B cell (primary cell): ENCODE data around the gene MYOCD. TPM values are rescaled to one million over a fixed set of nuclear protein-coding genes. Genes with fewer than 3 reads are reported as not detected.

ENCODE experiments used
- ATAC-seq: fragments of 200-7000 bp; cut with Tn5 transposase; one replicate; pipeline ENCODE4 v1.10.0; 2021; ENCODE audit warnings: low read depth, mild to moderate bottlenecking, moderate number of reproducible peaks, moderate library complexity
- CTCF ChIA-PET: fragments of 350-600 bp; sonication (Branson Sonifier 250); formaldehyde crosslinking; loops from one replicate; lab custom pipeline; 2021; ENCODE audit warnings: antibody characterized with exemption, inconsistent platforms; lab: Charles Lee
- POLR2A ChIA-PET: fragments of 350-600 bp; sonication (Branson Sonifier 250); formaldehyde crosslinking; loops from one replicate; lab custom pipeline; 2021; ENCODE audit warnings: antibody characterized with exemption; lab: Charles Lee
- DNase-seq: peaks from one replicate; pipeline ENCODE4 v3.0.0; 2013
- H2AFZ ChIP-seq: 2 replicates; pipeline ENCODE4 v1.6.1; 2012; ENCODE audit warnings: mild to moderate bottlenecking, low read depth, low read length; ENCODE audit not compliant: insufficient read depth, poor library complexity, severe bottlenecking
- H3K27ac ChIP-seq, 2 donors: 1 replicate in 1 of 2; 2 replicates in 1 of 2; pipeline ENCODE4 v1.5.1; 2012 to 2013; ENCODE audit warnings: low read length in 2 of 2, mild to moderate bottlenecking in 2 of 2, moderate library complexity in 1 of 2
- H3K27me3 ChIP-seq, 4 experiments: fragments of 200-600 bp in 1 of 4; sonication (generic) in 1 of 4; replicated peaks in 1 of 4; 1 replicate in 2 of 4; 2 replicates in 2 of 4; pipeline versions ENCODE4 v1.6.1 to v1.7.0; 2013 to 2016; ENCODE audit warnings: low read length in 3 of 4, mild to moderate bottlenecking in 2 of 4, mixed read lengths in 1 of 4, moderate library complexity in 1 of 4; ENCODE audit not compliant: insufficient read depth in 4 of 4, control insufficient read depth in 3 of 4; ENCODE audit errors: control extremely low read depth in 1 of 4
- H3K36me3 ChIP-seq, 2 experiments: replicated peaks in 1 of 2; 1 replicate in 1 of 2; 2 replicates in 1 of 2; pipeline versions ENCODE4 v1.6.1 to v1.7.1; 2013; ENCODE audit warnings: low read length in 1 of 2; ENCODE audit not compliant: insufficient read depth in 2 of 2, control insufficient read depth in 1 of 2; ENCODE audit errors: control extremely low read depth in 1 of 2, extremely low read depth in 1 of 2
- H3K4me1 ChIP-seq, 2 donors: fragments of 200-600 bp in 1 of 2; sonication (generic) in 1 of 2; 1 replicate in 1 of 2; 2 replicates in 1 of 2; pipeline versions ENCODE4 v1.5.1 to v1.6.1; 2013 to 2017; ENCODE audit warnings: low read length in 2 of 2; ENCODE audit not compliant: control insufficient read depth in 2 of 2, insufficient read depth in 2 of 2
- H3K4me2 ChIP-seq: replicated peaks from 2 replicates; pipeline ENCODE3; 2012; ENCODE audit warnings: mild to moderate bottlenecking, low read depth, low read length; ENCODE audit not compliant: poor library complexity, severe bottlenecking
- H3K4me3 ChIP-seq, 5 experiments: fragments of 200-600 bp in 1 of 5; sonication (generic) in 1 of 5; 1 replicate in 3 of 5; 2 replicates in 2 of 5; pipeline versions ENCODE4 v1.5.1 to v1.7.0; 2011 to 2016; ENCODE audit warnings: low read length in 4 of 5, mild to moderate bottlenecking in 4 of 5, low read depth in 2 of 5, control low read depth in 1 of 5, moderate library complexity in 1 of 5; ENCODE audit not compliant: insufficient read depth in 1 of 5; ENCODE audit errors: control extremely low read depth in 1 of 5, extremely low read depth in 1 of 5
- H3K79me2 ChIP-seq: fragments of 200-600 bp; sonication (generic); one replicate; pipeline ENCODE4 v1.6.0; 2016; ENCODE audit warnings: low read length; ENCODE audit not compliant: control insufficient read depth, insufficient read depth
- H3K9ac ChIP-seq: fragments of 200-600 bp; sonication (generic); 2 replicates; pipeline ENCODE4 v1.6.1; 2017; ENCODE audit warnings: mild to moderate bottlenecking, low read length, moderate library complexity
- H3K9me3 ChIP-seq, 3 donors: one replicate each; pipeline versions ENCODE4 v1.6.1 to v1.7.1; 2013; ENCODE audit warnings: low read length in 2 of 3; ENCODE audit not compliant: control insufficient read depth in 2 of 3, insufficient read depth in 1 of 3; ENCODE audit errors: control extremely low read depth in 1 of 3
- H4K20me1 ChIP-seq: 2 replicates; pipeline ENCODE4 v1.6.0; 2012; ENCODE audit warnings: mild to moderate bottlenecking, low read length; ENCODE audit not compliant: insufficient read depth, control insufficient read depth, poor library complexity, severe bottlenecking
- H3K27ac Mint-ChIP-seq: one replicate; pipeline ENCODE4 v1.8.0; 2021; ENCODE audit warnings: mixed read lengths
- H3K27me3 Mint-ChIP-seq: one replicate; pipeline ENCODE4 v1.8.0; 2021; ENCODE audit warnings: mixed read lengths
- H3K4me1 Mint-ChIP-seq: one replicate; pipeline ENCODE4 v1.8.0; 2021; ENCODE audit warnings: mixed read lengths
- H3K4me3 Mint-ChIP-seq: one replicate; pipeline ENCODE4 v1.8.0; 2021; ENCODE audit warnings: mixed read lengths
- H3K9me3 Mint-ChIP-seq: one replicate; pipeline ENCODE4 v1.8.0; 2022; ENCODE audit warnings: mixed read lengths; ENCODE audit not compliant: insufficient read depth
- EZH2 ChIP-seq: IDR thresholded peaks from 2 replicates; pipeline ENCODE4 v1.6.1; 2012; ENCODE audit warnings: borderline replicate concordance, low read depth, mild to moderate bottlenecking, moderate library complexity, low read length; ENCODE audit not compliant: insufficient read depth, poor library complexity, severe bottlenecking
- WGBS: methylation state at CpG from one replicate; pipeline ENCODE4 v1.1.5; 2013; ENCODE audit warnings: missing lambda C conversion rate; ENCODE audit not compliant: insufficient coverage; 5-methylcytosine and 5-hydroxymethylcytosine counted together
- intact Hi-C: fragments of 100-400 bp; cut with micrococcal nuclease; formaldehyde crosslinking; loops from one replicate; pipeline ENCODE4 v1.10.0; 2022
- polyA plus RNA-seq: library from polyadenylated mRNA; depleted of rRNA; stranded (reverse); fragments of >200 nt; gene quantifications from 2 replicates; pipeline ENCODE4 v1.2.3, GENCODE V29; 2012
- total RNA-seq, 2 donors: library from RNA; stranded (reverse); fragments of 120-200 nt in 1 of 2; gene quantifications; 1 replicate in 1 of 2; 2 replicates in 1 of 2; pipeline versions ENCODE4 v1.2.3 to v1.2.4, GENCODE V29; 2013 to 2022
- TF ChIP-seq, protein P1 (sequence below): fragments of 200-600 bp; IDR thresholded peaks from one replicate; pipeline ENCODE4 v1.8.0; 2022; ENCODE audit warnings: antibody characterized with exemption, mild to moderate bottlenecking

The MYOCD gene
- total and polyA plus RNA-seq, 2 donors (not counting 1 experiment from before 2014, with no cell fraction given) = 0.32 TPM; not detected in 1

DNA sequence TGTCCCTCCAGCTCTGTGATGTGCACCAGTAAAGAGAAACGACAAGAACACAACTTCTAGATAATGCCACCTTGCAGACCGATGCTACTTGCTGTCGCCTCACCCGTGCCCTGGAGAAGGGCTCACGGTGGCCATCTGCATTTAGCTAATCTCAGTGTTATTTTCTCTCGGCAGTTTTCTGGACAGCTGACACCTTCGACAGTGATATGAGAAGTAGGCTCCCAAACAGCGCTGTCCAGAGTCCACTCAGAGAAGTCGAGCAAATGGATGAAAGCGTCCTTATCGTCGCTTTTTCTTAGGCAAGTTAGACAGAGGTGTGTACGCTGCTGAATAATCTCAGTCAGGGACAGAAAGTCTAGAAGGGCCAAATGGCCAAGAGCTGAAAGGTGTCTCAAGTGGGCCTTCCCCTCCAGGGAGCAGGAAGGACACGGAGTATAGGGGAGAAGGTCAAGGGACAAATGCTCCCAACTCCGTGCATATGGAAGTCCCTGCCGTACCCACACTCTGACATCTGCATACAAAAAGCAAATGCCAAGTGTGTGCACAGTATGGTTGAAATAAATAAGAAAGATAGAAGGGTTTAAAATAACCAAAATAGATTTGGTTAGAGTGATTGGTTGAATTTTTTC is 42.4 kb upstream of the MYOCD start:
- H3K9me3 Mint-ChIP-seq = no peaks in the 10 kb centered on the region
- 93% methylated on average over 13 of the region's 16 CpGs for WGBS
- ATAC-seq (no peak), DNase-seq (no peak)
- ChIA-PET CTCF (no interaction called here), POLR2A (no interaction called here)
- intact Hi-C loops = no loop called here
- TF ChIP-seq EZH2 = no peak
- TF ChIP-seq, protein P1, sequence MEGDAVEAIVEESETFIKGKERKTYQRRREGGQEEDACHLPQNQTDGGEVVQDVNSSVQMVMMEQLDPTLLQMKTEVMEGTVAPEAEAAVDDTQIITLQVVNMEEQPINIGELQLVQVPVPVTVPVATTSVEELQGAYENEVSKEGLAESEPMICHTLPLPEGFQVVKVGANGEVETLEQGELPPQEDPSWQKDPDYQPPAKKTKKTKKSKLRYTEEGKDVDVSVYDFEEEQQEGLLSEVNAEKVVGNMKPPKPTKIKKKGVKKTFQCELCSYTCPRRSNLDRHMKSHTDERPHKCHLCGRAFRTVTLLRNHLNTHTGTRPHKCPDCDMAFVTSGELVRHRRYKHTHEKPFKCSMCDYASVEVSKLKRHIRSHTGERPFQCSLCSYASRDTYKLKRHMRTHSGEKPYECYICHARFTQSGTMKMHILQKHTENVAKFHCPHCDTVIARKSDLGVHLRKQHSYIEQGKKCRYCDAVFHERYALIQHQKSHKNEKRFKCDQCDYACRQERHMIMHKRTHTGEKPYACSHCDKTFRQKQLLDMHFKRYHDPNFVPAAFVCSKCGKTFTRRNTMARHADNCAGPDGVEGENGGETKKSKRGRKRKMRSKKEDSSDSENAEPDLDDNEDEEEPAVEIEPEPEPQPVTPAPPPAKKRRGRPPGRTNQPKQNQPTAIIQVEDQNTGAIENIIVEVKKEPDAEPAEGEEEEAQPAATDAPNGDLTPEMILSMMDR = no peak
- no peak overlapping the region for H3K4me3 ChIP-seq
- H3K4me2 ChIP-seq = no peak overlapping the region
- no peak overlapping the region for H3K4me3 Mint-ChIP-seq
- no peak overlapping the region for H2AFZ ChIP-seq
- no peaks in the 10 kb centered on the region for H3K4me1 Mint-ChIP-seq
- no peak overlapping the region for H3K27ac ChIP-seq
- H4K20me1 ChIP-seq = no peaks in the 10 kb centered on the region
- peaks cover 0 to 13% (median 0%) of the 10 kb centered on the region in 3 donors for H3K9me3 ChIP-seq
- no peaks in the 10 kb centered on the region for H3K4me1 ChIP-seq
- no peaks in the 10 kb centered on the region for H3K79me2 ChIP-seq
- H3K36me3 ChIP-seq = no peaks in the 10 kb centered on the region
- H3K27me3 ChIP-seq = no peaks in the 10 kb centered on the region
- H3K9ac ChIP-seq = no peak overlapping the region
- no peak overlapping the region for H3K27ac Mint-ChIP-seq
- H3K27me3 Mint-ChIP-seq = peaks cover under 1% of the 10 kb centered on the region

DNA sequence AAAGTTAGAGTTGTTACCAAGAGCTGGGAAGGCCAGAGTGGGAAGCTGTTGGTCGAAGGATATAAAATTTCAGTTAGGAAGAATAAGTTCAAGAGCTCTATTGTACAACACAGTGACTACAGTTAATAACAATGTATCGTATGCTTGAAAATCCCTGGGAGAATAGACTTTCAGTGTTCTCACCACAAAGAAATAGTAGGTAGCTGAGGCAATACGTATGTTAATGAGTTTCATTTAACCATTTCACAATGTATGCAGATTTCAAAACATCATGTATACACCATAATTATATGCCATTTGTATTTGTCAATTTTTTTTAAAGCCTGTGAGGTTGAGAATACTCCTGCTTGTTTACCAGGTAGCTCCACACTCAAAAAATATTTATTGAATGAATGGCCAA is 41.5 kb upstream of the MYOCD start:
- H3K36me3 ChIP-seq = no peaks in the 10 kb centered on the region
- intact Hi-C loops = no loop called here
- Mint-ChIP-seq H3K4me3 (no peak overlapping the region), H3K27ac (no peak overlapping the region), H3K27me3 (peaks cover 2% of the 10 kb centered on the region), H3K4me1 (no peaks in the 10 kb centered on the region), H3K9me3 (no peaks in the 10 kb centered on the region)
- TF ChIP-seq EZH2 = no peak
- TF ChIP-seq, protein P1 = no peak
- no peaks in the 10 kb centered on the region for H4K20me1 ChIP-seq
- POLR2A ChIA-PET = no interaction called here
- no CpG with 5 or more reads among the region's 3 CpGs for WGBS
- H3K9ac ChIP-seq = no peak overlapping the region
- H3K27ac ChIP-seq = no peak overlapping the region
- ATAC-seq = no peak
- H3K9me3 ChIP-seq = peaks cover 0 to 13% (median 0%) of the 10 kb centered on the region in 3 donors
- no peak overlapping the region for H3K4me2 ChIP-seq
- no peaks in the 10 kb centered on the region for H3K27me3 ChIP-seq
- CTCF ChIA-PET = no interaction called here
- no peaks in the 10 kb centered on the region for H3K79me2 ChIP-seq
- DNase-seq = no peak
- H3K4me3 ChIP-seq = no peak overlapping the region
- no peak overlapping the region for H2AFZ ChIP-seq
- H3K4me1 ChIP-seq = no peaks in the 10 kb centered on the region
